Measurements from ENCODE around the gene BEST3.
"Not testable (repeated sequence)": the region's sequence is repeated elsewhere in the genome, so short reads cannot be mapped to it uniquely, and the experiment has no call there.

BEST3 gene

GRCh38 chr12:69619050-69619449 is 80.1 kb downstream of the BEST3 start:
- DNase-seq (ENCODE audit: insufficient read length, low spot score), result no peak
- FAIRE-seq, result no peak
- TF ChIP-seq TAF1 (IDR thresholded peaks at IDR 0.05; ENCODE audit: low read depth, low read length) (no peak), SPI1 (IDR thresholded peaks at IDR 0.05; ENCODE audit: low read depth, low read length) (no peak)

- TF ChIP-seq POLR2AphosphoS5 (IDR thresholded peaks at IDR 0.05; ENCODE audit: low read depth, low read length) (no peak), SPI1 (IDR thresholded peaks at IDR 0.05; ENCODE audit: low read depth, low read length) (peak; percentile 74)
- no peak for DNase-seq (ENCODE audit: insufficient read length, low spot score)
Measured at GRCh38 chr12:69616025-69616424, 83.1 kb downstream of the BEST3 start.

GRCh38 chr12:69613351-69613750 is 85.8 kb downstream of the BEST3 start:
- no peak for TF ChIP-seq SPI1 (IDR thresholded peaks at IDR 0.05; ENCODE audit: low read depth, low read length)
- no peak for TF ChIP-seq PAX5 (IDR thresholded peaks at IDR 0.05; ENCODE audit: insufficient read depth, low read length, severe bottlenecking)
- no peak for TF ChIP-seq POLR2AphosphoS5 (IDR thresholded peaks at IDR 0.05; ENCODE audit: low read depth, low read length)
- TF ChIP-seq POU2F2 (IDR thresholded peaks at IDR 0.05; ENCODE audit: low read depth, low read length), result no peak
- no peak for TF ChIP-seq TAF1 (IDR thresholded peaks at IDR 0.05; ENCODE audit: low read depth, low read length)
- TF ChIP-seq POLR2A (IDR thresholded peaks at IDR 0.05; ENCODE audit: low read depth, low read length), result no peak
- no peak for FAIRE-seq
- no peak for DNase-seq (ENCODE audit: insufficient read length, low spot score)

More at GRCh38 chr12:69616025-69616424, 83.1 kb downstream of the BEST3 start:
- FAIRE-seq, result no peak

DNA sequence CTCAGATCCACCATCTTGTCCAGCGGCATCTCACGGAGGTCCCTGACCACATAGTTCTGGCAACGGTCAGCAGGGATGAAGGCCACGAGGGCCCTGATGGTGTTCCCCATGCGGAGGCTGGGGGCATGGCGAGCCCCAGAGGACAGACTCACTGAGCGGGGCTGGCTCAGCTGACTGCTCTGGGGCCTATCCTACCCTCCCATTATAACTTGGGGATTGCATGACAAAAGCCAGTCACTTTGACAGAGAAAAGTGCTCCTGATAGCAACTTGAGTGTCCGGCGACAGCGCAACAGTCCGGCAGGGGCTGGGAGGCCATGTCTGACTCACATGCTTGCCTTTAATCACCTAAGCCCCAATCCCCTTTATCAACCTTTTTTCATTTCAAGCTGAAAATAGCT is 88.4 kb downstream of the BEST3 start, which contains the start of gene LRRC10:
Gene LRRC10, minus strand, starts transcription at position 179 of the 400 bp plus-strand sequence. Its CDS starts 69 bp downstream, at position 110.
- no peak for DNase-seq (ENCODE audit: insufficient read length, low spot score)
- no peak for FAIRE-seq

GRCh38 chr12:69610126-69610525 is 89.0 kb downstream of the BEST3 start:
- no peak for TF ChIP-seq TAF1 (IDR thresholded peaks at IDR 0.05; ENCODE audit: low read depth, low read length)
- TF ChIP-seq POLR2AphosphoS5 (IDR thresholded peaks at IDR 0.05; ENCODE audit: low read depth, low read length), result no peak
- no peak for TF ChIP-seq PAX5 (IDR thresholded peaks at IDR 0.05; ENCODE audit: insufficient read depth, low read length, severe bottlenecking)
- TF ChIP-seq POLR2A (IDR thresholded peaks at IDR 0.05; ENCODE audit: low read depth, low read length), result no peak
- TF ChIP-seq SPI1 (IDR thresholded peaks at IDR 0.05; ENCODE audit: low read depth, low read length), result no peak
- no peak for TF ChIP-seq POU2F2 (IDR thresholded peaks at IDR 0.05; ENCODE audit: low read depth, low read length)
- FAIRE-seq, result no peak
- no peak for DNase-seq (ENCODE audit: insufficient read length, low spot score)

More for the DNA sequence above, 88.4 kb downstream of the BEST3 start, which contains the start of gene LRRC10:
- TF ChIP-seq POLR2AphosphoS5 (IDR thresholded peaks at IDR 0.05; ENCODE audit: low read depth, low read length) (no peak), POU2F2 (IDR thresholded peaks at IDR 0.05; ENCODE audit: low read depth, low read length) (no peak), SPI1 (IDR thresholded peaks at IDR 0.05; ENCODE audit: low read depth, low read length) (no peak), POLR2A (IDR thresholded peaks at IDR 0.05; ENCODE audit: low read depth, low read length) (no peak), TAF1 (IDR thresholded peaks at IDR 0.05; ENCODE audit: low read depth, low read length) (no peak)

DNA sequence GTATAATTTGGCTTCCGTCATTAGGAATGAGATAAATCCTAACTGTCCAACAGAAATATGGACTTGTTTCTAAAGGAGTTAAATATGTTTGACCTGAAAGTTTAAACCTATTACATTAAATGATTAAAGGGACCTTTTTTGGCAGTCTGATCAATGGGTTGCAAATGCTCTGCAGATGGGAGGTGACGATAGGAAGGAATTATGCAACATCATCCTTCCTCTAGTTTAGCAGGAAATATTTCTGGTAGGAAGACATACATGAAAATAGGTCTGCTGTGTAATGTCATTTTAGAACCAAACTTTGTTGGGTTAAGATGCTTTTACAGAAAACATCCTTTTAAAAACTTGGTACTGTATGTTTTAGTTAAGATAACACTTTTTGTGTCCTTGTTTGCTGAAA is 91.0 kb downstream of the BEST3 start:
- FAIRE-seq (no peak), DNase-seq (ENCODE audit: insufficient read length, low spot score) (no peak)
- TF ChIP-seq POU2F2 (IDR thresholded peaks at IDR 0.05; ENCODE audit: low read depth, low read length) (no peak), PAX5 (IDR thresholded peaks at IDR 0.05; ENCODE audit: insufficient read depth, low read length, severe bottlenecking) (no peak), POLR2AphosphoS5 (IDR thresholded peaks at IDR 0.05; ENCODE audit: low read depth, low read length) (no peak), TAF1 (IDR thresholded peaks at IDR 0.05; ENCODE audit: low read depth, low read length) (no peak), POLR2A (IDR thresholded peaks at IDR 0.05; ENCODE audit: low read depth, low read length) (no peak), SPI1 (IDR thresholded peaks at IDR 0.05; ENCODE audit: low read depth, low read length) (no peak)

GRCh38 chr12:69604275-69604674 is 94.8 kb downstream of the BEST3 start:
- DNase-seq (ENCODE audit: insufficient read length, low spot score); FAIRE-seq: not testable (repeated sequence)

Data from GM12891 (cell line).